Motor neuron (in vitro differentiated cells): ENCODE measurements around the gene BRPF3. TPM values are rescaled to one million over a fixed set of nuclear protein-coding genes. Genes with fewer than 3 reads are reported as not detected.

Source experiments
- ATAC-seq, 8 experiments: fragments of 200-7000 bp; cut with Tn5 transposase; replicated peaks in 6 of 8; 2 replicates each; pipeline ENCODE4 v1.8.0; 2021; ENCODE audit warnings: mild to moderate bottlenecking in 8 of 8, moderate library complexity in 8 of 8
- H3K27ac ChIP-seq, 2 donors: fragments of 250-450 bp; sonication (Bioruptor Pico); 2 replicates each; pipeline ENCODE4 v1.9.0; 2021; ENCODE audit warnings: antibody characterized with exemption in 2 of 2, mild to moderate bottlenecking in 2 of 2, moderate library complexity in 1 of 2
- H3K4me1 ChIP-seq, 2 donors: fragments of 250-450 bp; sonication (Bioruptor Pico); replicated peaks in 1 of 2; 2 replicates each; pipeline ENCODE4 v1.6.1; 2021; ENCODE audit warnings: antibody characterized with exemption in 2 of 2, mild to moderate bottlenecking in 2 of 2, moderate library complexity in 1 of 2
- H3K4me3 ChIP-seq, 5 donors: fragments of 250-450 bp; sonication (Bioruptor Pico); 2 replicates each; pipeline ENCODE4 v1.9.0; 2021; ENCODE audit warnings: antibody characterized with exemption in 5 of 5, mild to moderate bottlenecking in 5 of 5, moderate library complexity in 4 of 5
- WGBS, 10 experiments: fragments of 450-650 bp; shearing (Covaris generic); methylation state at CpG; one replicate each; pipeline ENCODE4 v1.0.0; 2022; 5-methylcytosine and 5-hydroxymethylcytosine counted together
- in situ Hi-C, 9 experiments: fragments of 400-800 bp; cut with MboI; loops; one replicate each; pipeline ENCODE4 v1.15.0; 2021; ENCODE audit warnings: low sequenced_read_pairs in 9 of 9, low pct_unique_long_range_greater_than_20kb in 2 of 9; ENCODE audit not compliant: unreplicated experiment in 9 of 9
- total RNA-seq, 8 experiments: library from RNA; unstranded; fragments of 300-600 nt; gene quantifications; 2 replicates each; pipeline versions ENCODE4 v1.2.3 to v1.2.4, GENCODE V29; 2022

BRPF3 gene
- total RNA-seq, 8 experiments from 2014 or later, result 8.9 to 32.4 (median 15.9) TPM

DNA sequence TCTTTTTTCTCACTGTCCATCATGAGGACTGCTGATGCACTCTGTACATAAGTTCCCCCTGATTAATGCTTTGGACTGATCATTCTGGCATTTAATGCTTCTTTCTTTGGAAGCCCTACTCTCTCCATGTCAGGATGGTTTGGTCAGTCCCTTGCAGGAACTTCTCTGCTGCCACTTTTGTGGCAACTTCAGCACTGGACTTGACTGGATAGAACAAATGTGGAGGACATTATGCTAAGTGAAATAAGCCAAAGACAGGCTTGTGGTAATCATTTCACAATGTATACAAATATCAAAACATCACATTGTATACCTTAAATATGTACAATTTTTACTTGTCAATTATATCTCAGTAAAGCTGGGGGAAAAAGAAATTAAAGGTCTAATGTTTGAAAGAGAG lies 12.2 kb upstream of the BRPF3 start:
- Histone ChIP-seq H3K4me3 (no peak overlapping the region), H3K27ac (no peak overlapping the region), H3K4me1 (no peaks in the 10 kb centered on the region)
- in situ Hi-C loops, result loop anchor here in 1 of 9 experiments (10.0 kb wide), 1 partner anchor 50 kb away; the partner anchor contains the start of gene MAPK13
- ATAC-seq, result no peak

GRCh38 chr6:36186199-36186598 lies 10.3 kb upstream of the BRPF3 start:
- no peak for ATAC-seq
- Histone ChIP-seq H3K27ac (no peak overlapping the region), H3K4me1 (no peaks in the 10 kb centered on the region), H3K4me3 (no peak overlapping the region)
- in situ Hi-C loops, result loop anchor here in 1 of 9 experiments (10.0 kb wide), 1 partner anchor 51 kb away; the partner anchor contains the start of gene MAPK13
- WGBS, 10 experiments, result 86 to 100% (median 100%) methylated on average over 1 to 2 of the region's 2 CpGs; no CpG with 5 or more reads in 4 of the 10 experiments

DNA sequence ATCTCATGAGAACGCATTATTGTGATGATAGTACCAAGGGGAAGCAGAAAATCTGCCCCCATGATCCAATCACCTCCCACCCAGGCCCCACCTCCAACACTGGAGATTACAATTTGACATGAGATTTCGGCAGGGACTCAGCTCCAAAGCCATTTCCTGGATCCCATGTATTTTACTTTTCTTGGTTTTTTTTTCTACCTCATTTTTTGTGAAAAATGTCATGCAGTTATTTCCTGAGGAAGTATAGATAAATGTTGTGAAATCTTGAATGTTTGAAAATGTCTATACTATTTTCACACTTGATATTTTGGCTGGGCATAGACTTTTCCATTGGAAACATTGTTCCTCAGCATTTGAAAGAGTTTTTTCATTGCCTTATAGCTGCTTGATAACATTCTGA lies 9.1 kb upstream of the BRPF3 start:
- in situ Hi-C loops, result loop anchor here in 1 of 9 experiments (10.0 kb wide), 1 partner anchor 53 kb away; the partner anchor contains the start of gene MAPK13
- H3K4me1 ChIP-seq, result no peaks in the 10 kb centered on the region
- ATAC-seq, result no peak
- H3K27ac ChIP-seq, result no peak overlapping the region
- WGBS, 10 experiments, result 60 to 100% (median 87%) methylated on average over 1 to 2 of the region's 2 CpGs; no CpG with 5 or more reads in 2 of the 10 experiments
- no peak overlapping the region for H3K4me3 ChIP-seq

- 7 to 58% (median 34%) methylated on average over 2 to 6 of the region's 8 CpGs; no CpG with 5 or more reads in 2 of the 10 experiments for WGBS, 10 experiments
- no peak for ATAC-seq
These were observed 952 bp upstream of the BRPF3 start for GRCh38 chr6:36195471-36196112.

DNA sequence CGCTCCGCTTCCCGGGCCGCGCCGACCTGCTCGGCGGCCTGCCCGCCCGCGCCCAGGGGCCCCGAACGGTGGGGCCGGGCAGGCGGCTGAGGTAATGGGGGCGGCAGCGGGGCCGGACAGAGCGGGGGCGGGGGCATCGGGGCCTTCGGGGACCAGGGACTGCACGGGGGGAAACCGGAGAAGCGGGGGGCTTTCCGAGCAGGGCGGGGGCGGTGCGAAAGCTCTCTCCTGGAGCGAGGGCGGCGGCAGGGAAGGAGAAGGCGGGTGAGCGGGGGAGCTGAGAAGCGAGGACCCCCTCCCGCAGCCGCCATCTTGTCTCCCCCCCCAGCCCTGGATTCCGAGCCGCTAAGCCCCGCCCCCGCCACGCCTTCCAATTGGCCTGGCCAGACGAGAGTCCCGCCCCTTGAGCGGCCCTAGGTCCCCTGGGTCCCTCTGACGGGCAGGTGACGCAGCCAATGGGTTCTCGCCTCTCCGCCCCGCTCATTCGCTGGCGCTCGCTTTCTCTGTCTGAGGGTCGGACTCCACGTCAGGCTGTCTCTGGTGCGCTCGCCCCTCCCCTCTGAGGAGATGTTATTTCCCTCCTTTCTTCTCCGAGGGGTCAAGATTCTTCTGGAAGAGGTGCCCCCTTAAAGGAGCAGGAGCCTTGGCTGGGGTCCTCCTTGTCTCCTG lies 470 bp downstream of the BRPF3 start:
- Histone ChIP-seq H3K27ac (peak overlapping the region; percentile 98 to 99), H3K4me1 (peaks cover 8 to 10% of the 10 kb centered on the region in 2 donors), H3K4me3 (peak overlapping the region; percentile 77 to 88 (median 84))
- WGBS, 10 experiments, result 0% methylated on average over 1 of the region's 58 CpGs; no CpG with 5 or more reads in 9 of the 10 experiments
- ATAC-seq, result peak; percentile 80 to 90 (median 88)
- in situ Hi-C loops, result no loop called here

More at GRCh38 chr6:36195471-36196112, 952 bp upstream of the BRPF3 start:
- Histone ChIP-seq H3K27ac (peak overlapping the region; percentile 98 to 99), H3K4me3 (peak overlapping the region; percentile 77 to 88 (median 84)), H3K4me1 (peaks cover 8 to 10% of the 10 kb centered on the region in 2 donors)
- in situ Hi-C loops, result no loop called here

GRCh38 chr6:36197739-36198221 lies 1.2 kb downstream of the BRPF3 start:
- Histone ChIP-seq H3K4me3 (peak overlapping the region; percentile 77 to 88 (median 84)), H3K27ac (peak overlapping the region; percentile 80 to 99), H3K4me1 (peaks cover 8 to 10% of the 10 kb centered on the region in 2 donors)
- 47 to 100% (median 73%) methylated on average over 2 to 11 of the region's 17 CpGs; no CpG with 5 or more reads in 5 of the 10 experiments for WGBS, 10 experiments
- ATAC-seq, result no peak
- in situ Hi-C loops, result no loop called here

DNA sequence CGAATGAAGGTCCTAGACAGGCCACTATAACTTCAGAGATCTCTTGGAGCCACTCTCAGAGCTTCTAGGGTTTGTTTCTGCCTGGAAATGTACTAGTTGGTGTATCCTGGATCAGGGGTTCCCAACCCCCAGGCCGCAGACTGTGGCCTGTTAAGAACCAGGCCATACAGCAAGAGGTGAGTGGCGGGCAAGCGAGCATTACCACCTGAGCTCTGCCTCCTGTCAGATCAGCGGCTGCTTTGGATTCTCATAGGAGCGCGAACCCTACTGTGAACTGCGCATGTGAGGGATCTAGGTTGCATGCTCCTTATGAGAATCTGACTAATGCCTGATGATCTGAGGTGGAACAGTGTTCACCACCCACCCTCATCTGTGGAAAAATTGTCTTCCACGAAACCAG lies 2.4 kb downstream of the BRPF3 start:
- 90 to 100% (median 100%) methylated on average over 1 to 7 of the region's 9 CpGs; no CpG with 5 or more reads in 4 of the 10 experiments for WGBS, 10 experiments
- ATAC-seq, result no peak

GRCh38 chr6:36200154-36200891 lies 3.8 kb downstream of the BRPF3 start:
- Histone ChIP-seq H3K4me3 (no peak overlapping the region), H3K4me1 (peaks cover 7 to 8% of the 10 kb centered on the region in 2 donors), H3K27ac (no peak overlapping the region)
- 89 to 100% (median 98%) methylated on average over 1 to 6 of the region's 19 CpGs; no CpG with 5 or more reads in 3 of the 10 experiments for WGBS, 10 experiments
- no peak for ATAC-seq
- in situ Hi-C loops, result no loop called here

More for the DNA sequence above, 2.4 kb downstream of the BRPF3 start:
- H3K4me3 ChIP-seq, result no peak overlapping the region
- in situ Hi-C loops, result no loop called here
- H3K4me1 ChIP-seq, result peaks cover 8 to 10% of the 10 kb centered on the region in 2 donors
- H3K27ac ChIP-seq, result no peak overlapping the region

GRCh38 chr6:36200998-36201596 lies 4.6 kb downstream of the BRPF3 start:
- no peak for ATAC-seq
- no peak overlapping the region for H3K4me3 ChIP-seq
- in situ Hi-C loops, result no loop called here
- peaks cover 2 to 3% of the 10 kb centered on the region in 2 donors for H3K4me1 ChIP-seq
- WGBS, 10 experiments, result 83 to 100% (median 99%) methylated on average over 1 to 8 of the region's 15 CpGs; no CpG with 5 or more reads in 4 of the 10 experiments
- no peak overlapping the region for H3K27ac ChIP-seq

DNA sequence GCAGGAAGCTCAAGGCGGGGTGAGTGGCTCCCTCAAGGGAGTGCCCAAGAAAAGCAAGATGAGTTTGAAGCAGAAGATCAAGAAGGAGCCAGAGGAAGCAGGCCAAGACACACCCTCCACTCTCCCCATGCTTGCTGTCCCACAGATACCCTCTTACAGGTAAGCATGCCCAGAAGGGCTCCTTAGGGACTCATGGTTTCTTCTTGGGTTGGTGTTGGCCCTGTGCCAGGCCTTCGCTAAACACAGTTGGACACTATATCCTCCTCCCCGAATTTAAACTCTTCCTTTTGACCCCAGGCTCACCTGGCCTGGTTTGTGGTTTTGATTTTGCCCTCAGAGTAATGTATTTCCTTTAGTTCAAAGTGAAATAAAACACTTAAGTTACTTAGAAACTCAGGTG lies 5.1 kb downstream of the BRPF3 start:
- H3K4me1 ChIP-seq, result peaks cover 2 to 3% of the 10 kb centered on the region in 2 donors
- no peak overlapping the region for H3K4me3 ChIP-seq
- in situ Hi-C loops, result no loop called here
- WGBS, 10 experiments, result 82 to 100% (median 88%) methylated on average over 1 to 3 of the region's 3 CpGs; no CpG with 5 or more reads in 4 of the 10 experiments
- no peak overlapping the region for H3K27ac ChIP-seq
- no peak for ATAC-seq

DNA sequence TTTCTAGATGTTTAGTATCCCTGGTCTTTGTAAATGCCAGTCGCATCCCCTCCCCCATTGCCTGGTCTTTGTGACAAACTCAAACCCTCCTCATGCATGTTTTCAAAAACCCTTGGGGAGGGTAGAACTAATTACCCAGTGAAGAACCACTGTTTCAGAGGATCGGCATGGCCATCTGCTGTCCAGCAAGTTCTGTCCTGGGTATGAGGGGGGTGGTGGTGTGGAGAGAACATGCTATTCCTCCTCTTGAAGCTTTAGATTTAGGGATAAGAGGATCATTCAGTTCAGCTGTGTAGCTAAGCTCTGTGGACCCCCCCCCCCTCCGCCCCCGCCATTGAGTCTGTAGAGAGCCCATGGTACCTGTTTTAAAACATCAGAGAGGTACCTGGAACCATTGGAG lies 5.6 kb downstream of the BRPF3 start:
- WGBS, 10 experiments, result 100% methylated on average over 1 to 2 of the region's 4 CpGs; no CpG with 5 or more reads in 6 of the 10 experiments
- H3K27ac ChIP-seq, result no peak overlapping the region
- in situ Hi-C loops, result no loop called here
- peaks cover 2 to 3% of the 10 kb centered on the region in 2 donors for H3K4me1 ChIP-seq
- no peak overlapping the region for H3K4me3 ChIP-seq
- ATAC-seq, result no peak

DNA sequence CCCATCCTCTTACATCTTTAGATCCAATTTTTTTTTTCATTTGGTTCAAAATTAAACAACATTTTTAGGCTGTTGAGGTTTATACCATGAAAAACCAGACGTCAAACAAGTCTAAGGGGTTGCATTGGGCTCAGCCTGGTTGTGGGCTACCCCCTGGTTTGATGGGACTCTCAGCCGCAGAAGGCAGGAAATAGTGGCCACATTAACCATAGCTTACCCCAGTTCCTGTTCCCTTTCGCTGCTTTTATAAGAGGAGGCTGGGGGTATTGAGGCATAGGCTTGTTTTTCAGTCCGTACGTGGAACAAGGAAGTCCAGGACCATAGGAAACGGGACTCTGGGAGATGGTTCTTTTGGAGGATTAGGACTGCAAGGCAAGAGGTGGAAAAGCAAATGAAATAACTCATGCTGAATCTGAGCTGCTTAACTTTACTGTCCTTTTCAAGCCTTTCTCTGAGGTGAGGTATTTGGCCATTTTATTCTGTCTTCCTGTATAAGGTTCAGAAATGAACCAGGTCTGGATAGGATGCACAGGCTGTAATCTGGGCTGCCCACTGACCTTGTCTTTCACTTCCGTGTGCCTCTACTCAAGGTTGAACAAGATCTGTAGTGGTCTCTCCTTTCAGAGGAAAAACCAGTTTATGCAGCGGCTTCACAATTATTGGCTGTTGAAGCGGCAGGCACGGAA lies 7.7 kb downstream of the BRPF3 start:
- no peak for ATAC-seq
- in situ Hi-C loops, result no loop called here
- 83 to 100% (median 95%) methylated on average over 2 to 9 of the region's 10 CpGs; no CpG with 5 or more reads in 1 of the 10 experiments for WGBS, 10 experiments

More for the DNA sequence above, 7.7 kb downstream of the BRPF3 start:
- Histone ChIP-seq H3K4me3 (no peak overlapping the region), H3K4me1 (no peaks in the 10 kb centered on the region), H3K27ac (no peak overlapping the region)
